ENCODE data around the gene CCDC91.
"Not testable (repeated sequence)": the region's sequence is repeated elsewhere in the genome, so short reads cannot be mapped to it uniquely, and the experiment has no call there.

Gene CCDC91

GRCh38 chr12:28253161-28253641 lies 62.9 kb downstream of the CCDC91 start:
- TF ChIP-seq, protein P1, sequence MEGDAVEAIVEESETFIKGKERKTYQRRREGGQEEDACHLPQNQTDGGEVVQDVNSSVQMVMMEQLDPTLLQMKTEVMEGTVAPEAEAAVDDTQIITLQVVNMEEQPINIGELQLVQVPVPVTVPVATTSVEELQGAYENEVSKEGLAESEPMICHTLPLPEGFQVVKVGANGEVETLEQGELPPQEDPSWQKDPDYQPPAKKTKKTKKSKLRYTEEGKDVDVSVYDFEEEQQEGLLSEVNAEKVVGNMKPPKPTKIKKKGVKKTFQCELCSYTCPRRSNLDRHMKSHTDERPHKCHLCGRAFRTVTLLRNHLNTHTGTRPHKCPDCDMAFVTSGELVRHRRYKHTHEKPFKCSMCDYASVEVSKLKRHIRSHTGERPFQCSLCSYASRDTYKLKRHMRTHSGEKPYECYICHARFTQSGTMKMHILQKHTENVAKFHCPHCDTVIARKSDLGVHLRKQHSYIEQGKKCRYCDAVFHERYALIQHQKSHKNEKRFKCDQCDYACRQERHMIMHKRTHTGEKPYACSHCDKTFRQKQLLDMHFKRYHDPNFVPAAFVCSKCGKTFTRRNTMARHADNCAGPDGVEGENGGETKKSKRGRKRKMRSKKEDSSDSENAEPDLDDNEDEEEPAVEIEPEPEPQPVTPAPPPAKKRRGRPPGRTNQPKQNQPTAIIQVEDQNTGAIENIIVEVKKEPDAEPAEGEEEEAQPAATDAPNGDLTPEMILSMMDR (IDR thresholded peaks at IDR 0.05; ENCODE audit: low read depth, low read length, missing control alignments) = no peak
- DNase-seq (ENCODE audit: low read depth) = peak; percentile 31
- H3K4me3 ChIP-seq (ENCODE audit: low read depth, low read length) = no peak overlapping the region

DNA sequence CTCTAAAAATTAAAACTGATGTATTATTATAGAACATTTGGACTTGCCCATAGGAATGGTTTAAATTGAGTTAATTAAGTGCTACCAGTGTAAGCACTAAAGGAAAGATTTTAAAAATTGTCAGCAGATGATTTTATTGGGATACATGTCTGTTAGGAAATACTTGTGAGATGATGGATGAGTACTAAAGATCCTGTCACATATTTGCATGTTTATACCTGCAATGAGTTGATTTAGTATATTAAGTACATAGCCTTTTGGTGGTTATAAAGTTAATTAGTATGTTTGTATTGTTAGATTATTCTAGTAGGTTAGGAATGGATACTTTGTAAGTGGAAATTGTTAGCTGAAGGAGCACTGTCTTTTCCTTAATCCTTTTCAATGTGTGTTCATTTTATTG lies 67.2 kb downstream of the CCDC91 start:
- H3K4me3 ChIP-seq (ENCODE audit: low read depth, low read length) = no peak overlapping the region
- TF ChIP-seq, protein P1 (IDR thresholded peaks at IDR 0.05; ENCODE audit: low read depth, low read length, missing control alignments) = no peak
- DNase-seq (ENCODE audit: low read depth) = no peak

GRCh38 chr12:28258998-28259397 lies 68.7 kb downstream of the CCDC91 start:
- no peak for DNase-seq (ENCODE audit: low read depth)
- H3K4me3 ChIP-seq (ENCODE audit: low read depth, low read length) = no peak overlapping the region
- TF ChIP-seq, protein P1 (IDR thresholded peaks at IDR 0.05; ENCODE audit: low read depth, low read length, missing control alignments) = no peak

GRCh38 chr12:28265435-28266042 lies 75.3 kb downstream of the CCDC91 start:
- no peak for DNase-seq (ENCODE audit: low read depth)
- TF ChIP-seq, protein P1 (IDR thresholded peaks at IDR 0.05; ENCODE audit: low read depth, low read length, missing control alignments) = no peak
- H3K4me3 ChIP-seq (ENCODE audit: low read depth, low read length) = no peak overlapping the region

DNA sequence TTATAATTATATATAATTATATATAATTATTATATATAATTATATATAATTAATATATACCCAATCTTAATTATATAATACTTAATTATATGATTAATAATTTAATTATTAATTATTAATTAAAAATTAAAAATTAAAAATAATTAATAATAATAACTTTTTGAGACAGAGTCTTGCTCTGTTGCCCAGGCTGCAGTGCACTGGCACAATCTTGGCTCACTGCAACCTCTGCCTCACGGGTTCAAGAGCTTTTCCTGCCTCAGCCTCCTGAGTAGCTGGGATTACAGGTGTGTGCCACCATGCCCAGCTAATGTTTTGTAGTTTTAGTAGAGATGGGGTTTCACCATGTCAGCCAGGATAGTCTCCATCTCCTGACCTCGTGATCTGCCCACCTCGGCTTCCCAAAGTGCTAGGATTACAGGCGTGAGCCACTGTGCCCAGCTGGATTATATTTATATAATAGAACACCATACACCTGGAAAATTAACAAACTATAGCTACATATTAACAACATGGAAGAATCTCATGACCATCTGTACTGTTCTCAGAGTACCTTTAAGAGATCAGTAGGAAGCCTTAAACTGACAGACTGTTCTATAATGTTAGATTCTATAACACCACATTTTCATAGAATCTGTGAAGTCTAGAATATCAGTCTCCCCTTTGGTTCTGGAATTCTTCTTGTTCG lies 77.8 kb downstream of the CCDC91 start:
- not testable (repeated sequence) for H3K4me3 ChIP-seq (ENCODE audit: low read depth, low read length); DNase-seq (ENCODE audit: low read depth)

DNA sequence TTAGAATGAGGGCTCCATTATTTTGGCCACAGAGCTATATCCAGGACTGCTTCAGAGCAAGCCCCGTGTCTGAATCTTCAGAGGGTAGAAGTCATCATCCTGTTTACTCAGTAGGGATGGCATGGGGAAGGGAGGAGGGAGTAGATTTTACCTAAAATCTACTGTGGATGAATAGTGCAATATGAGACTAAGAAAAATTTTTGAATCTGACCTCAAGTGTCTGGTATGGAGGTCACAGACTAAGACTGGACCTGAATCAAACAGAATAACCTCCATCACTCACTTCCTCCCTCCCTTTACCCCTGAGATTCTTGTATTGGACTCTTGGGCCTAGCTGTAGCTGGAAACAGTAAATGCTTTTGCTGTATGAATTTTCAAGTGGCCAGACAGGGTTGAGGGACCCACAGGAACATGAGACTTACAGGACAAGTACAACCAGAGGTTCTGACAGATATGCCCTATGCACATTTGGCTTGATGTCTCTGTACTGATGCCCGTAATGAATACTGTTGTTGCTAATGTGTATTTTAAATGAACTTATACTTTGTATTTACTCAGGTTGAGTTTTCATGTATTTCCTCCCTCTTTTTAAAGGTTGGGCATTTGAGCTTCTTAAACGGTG lies 78.5 kb downstream of the CCDC91 start:
- no peak overlapping the region for H3K4me3 ChIP-seq (ENCODE audit: low read depth, low read length)
- TF ChIP-seq, protein P1 (IDR thresholded peaks at IDR 0.05; ENCODE audit: low read depth, low read length, missing control alignments) = no peak
- no peak for DNase-seq (ENCODE audit: low read depth)

GRCh38 chr12:28269851-28270250 lies 79.6 kb downstream of the CCDC91 start:
- TF ChIP-seq, protein P1 (IDR thresholded peaks at IDR 0.05; ENCODE audit: low read depth, low read length, missing control alignments) = no peak
- DNase-seq (ENCODE audit: low read depth) = no peak
- no peak overlapping the region for H3K4me3 ChIP-seq (ENCODE audit: low read depth, low read length)

Measured in GM12864 (cell line).